GM11168 (cell line): ENCODE data around the gene PRKD1.
"Not testable (repeated sequence)": the region's sequence is repeated elsewhere in the genome, so short reads cannot be mapped to it uniquely, and the experiment has no call there.

Source experiments
- in situ Hi-C: fragments of 300-500 bp; cut with MboI; formaldehyde crosslinking; loops from one replicate; pipeline ENCODE4 v1.12.0; 2022; ENCODE audit warnings: low sequenced_read_pairs; ENCODE audit not compliant: unreplicated experiment

Gene PRKD1

DNA sequence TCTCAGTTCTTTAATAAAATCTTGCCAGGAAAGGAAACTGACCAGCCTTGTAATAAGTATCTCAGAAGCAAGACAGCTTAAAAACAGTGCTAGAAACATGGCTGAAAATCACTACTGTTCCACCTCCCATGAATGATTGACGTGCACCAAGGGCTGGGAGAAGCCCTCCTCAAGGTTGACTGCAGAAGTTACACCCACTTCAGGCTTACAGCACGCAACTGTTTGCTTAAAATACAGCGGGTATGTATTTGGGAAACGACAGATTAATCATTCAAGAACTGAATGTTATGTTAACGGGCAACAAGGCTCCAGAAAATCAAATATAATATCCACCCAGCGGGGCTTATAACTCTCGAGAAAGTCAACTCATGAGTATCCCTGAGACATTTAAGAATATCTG lies 22.1 kb downstream of the PRKD1 start:
- in situ Hi-C loops, result no loop called here

DNA sequence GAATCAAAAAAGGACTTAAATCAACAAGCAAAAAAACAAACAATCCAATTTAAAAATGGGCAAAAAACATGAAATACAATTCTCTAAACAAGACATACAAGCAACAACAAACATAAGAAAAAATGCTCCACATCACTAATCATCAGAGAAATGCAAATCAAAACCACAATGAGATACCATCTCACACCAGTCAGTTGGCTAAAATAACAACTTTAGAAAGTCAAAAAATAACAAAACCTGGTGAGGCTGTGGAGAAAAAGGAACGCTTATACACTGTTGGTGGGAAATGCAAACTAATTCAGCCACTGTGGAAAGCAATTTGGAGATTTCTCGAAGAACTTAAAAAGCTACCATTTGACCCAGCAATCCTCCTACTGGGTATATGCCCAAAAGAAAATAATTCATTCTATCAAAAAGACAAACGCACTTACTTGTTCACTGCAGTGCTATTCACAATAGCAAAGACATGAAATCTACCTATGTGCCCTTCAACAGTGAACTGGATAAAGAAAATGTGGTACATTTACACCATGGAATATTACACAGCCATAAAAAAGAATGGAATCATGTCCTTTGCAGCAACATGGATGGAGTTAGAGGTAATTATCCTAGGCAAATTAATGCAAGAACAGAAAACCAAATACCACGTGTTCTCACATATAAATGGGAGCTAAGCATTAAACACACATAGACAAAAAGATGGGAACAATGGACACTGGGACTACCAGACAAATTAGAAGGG lies 26.9 kb downstream of the PRKD1 start:
- in situ Hi-C loops, result no loop called here

DNA sequence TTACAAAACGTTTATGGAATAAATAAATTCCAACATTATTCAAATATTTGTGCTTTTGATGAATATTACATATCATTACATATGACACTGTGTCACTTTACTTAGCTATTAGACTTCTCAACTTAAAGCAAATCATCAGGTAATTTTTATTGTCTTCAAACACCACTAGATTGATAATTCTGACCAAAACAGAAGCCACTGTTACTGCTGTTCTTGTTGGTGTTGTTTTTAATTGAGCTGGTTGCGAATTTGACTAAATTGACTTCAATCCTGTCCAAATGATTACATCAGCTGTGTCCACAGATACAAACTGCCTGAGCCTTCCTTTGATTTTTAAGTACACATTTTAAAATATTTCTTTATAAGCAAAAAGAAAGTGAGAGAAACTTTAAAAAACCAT lies 29.2 kb downstream of the PRKD1 start:
- in situ Hi-C loops, result no loop called here

DNA sequence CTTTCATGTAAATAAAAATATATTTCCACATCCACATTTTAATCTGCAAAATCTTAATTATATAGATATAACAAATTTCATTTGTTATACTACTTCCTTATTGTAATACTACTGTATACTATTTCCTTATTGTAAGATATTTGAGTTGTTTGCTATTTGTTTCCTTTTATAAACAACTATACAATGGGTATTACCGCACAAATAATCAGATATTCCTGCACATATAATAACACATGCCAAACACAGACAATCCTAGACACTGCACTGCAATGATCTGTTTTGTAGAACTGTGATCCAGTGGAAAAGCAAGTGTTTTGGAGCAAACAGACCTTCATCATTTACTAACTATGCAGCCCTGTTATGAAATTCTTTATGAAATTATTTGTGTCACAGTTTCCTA lies 30.5 kb downstream of the PRKD1 start:
- in situ Hi-C loops, result no loop called here

DNA sequence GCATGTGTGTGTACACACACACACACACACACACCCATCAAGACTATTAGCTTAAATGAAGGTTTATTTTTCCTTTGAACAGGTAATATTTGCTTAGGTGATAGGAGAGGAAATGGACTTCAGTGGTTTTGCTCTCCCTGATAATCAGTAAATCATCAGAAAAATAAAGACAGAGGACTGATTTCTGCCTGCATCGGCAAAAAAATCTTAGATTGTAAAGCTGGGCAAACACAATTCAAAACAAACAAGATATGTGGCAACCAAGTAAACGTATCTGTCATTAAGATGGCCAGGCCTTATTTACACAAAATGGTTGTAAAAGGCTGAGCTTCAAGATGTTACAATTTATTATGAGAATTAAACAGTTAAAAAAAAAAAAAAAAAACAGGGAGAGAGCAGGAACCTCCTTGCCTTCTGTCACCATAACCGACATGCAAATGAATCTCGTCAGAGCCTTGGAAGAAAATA lies 31.3 kb downstream of the PRKD1 start:
- in situ Hi-C loops, result no loop called here

DNA sequence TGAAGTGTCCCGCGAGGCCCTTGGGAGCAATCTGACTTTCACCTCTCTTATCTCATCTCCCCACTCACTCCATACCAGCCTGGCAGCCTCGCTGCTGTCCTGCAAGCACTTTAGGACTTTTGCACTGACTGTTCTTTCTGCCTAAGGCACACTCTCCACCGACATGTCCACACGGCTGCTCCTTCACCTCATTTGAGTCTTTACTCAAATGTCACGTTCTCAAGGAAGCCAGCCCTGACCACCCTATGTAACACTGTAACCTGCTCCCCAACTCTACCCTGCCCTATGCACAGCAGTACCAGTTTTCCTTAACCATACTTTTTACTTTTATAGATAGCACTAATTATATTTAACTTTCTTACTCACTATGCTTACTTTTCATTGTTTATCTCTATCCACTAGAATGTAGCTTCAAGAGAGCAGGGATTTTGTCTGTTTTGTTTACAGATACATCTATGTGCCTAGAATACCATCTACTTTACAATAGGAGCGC lies 32.0 kb downstream of the PRKD1 start:
- in situ Hi-C loops, result no loop called here

DNA sequence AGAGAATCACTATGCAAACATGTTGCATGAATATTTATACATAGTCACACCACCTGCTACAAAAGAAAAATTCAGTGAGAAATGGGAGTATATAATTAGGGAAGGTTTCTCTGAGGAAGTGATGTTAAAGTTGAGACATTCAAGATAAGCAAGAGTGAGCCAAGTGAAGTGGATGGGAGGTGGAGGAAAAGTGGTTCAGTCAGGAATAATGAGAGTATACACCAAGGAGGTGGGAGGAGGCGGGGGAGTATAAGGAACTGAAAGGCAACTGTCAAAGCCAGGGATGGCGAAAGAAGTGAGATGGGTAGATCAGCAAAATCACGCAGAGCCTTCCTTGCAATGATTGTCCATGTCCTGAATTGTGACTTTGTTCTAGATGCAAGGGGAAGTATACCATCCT lies 33.7 kb downstream of the PRKD1 start:
- in situ Hi-C loops, result no loop called here

DNA sequence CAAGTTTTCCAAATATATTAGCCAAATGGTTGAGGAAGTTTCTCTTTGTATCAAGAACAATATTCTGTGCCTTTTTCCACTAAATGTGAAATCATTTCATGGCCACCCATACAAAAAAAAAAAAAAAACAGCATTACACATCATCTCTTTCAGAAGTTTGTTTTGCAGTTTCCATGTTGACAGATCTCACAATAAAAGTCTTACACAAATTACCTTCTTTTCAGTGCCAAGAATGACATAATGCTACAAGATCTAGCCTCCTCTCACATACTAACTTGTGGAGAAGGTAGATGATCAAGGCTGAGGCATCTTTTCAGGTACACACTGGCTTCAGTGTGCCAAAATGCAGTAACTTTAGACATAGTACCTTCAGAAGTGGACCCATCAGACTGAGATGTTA lies 35.3 kb downstream of the PRKD1 start:
- in situ Hi-C loops, result no loop called here

DNA sequence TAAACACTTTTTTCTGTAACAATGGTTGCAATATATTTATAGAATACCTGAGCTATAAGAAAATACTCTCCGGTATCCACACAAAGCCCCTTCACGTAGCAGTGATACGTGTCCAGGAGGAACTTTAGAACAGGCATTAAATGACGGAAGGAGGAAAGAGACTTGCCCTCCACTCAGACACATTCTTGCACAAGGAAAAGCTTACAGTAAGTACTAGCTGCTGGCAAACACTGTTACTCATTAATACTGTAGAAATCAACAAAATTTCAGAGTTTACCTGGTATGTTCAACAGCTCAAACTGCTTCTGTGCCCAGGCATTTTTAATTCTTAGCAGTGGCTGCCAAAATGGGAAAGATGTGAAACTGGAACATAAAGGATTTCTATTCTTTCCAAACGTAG lies 41.7 kb downstream of the PRKD1 start:
- in situ Hi-C loops, result no loop called here

DNA sequence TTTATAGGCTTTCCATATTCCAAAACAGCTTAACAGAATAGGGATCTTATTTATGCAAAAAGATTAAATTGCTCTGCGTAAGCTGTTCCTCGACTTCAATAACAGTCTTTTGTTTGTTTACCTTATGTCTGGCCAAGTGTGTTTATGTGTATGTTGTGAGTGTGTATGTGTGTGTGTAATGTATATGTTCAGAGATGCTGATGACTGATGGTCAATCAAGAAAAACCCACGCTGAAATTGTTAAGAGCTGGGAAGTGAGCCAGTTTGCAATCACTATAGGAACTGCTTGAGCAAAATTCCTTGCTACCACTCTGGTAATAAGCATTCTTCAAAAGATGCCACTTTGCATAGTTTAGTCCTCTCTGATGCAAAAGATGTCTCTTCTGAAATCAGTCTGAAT lies 59.6 kb downstream of the PRKD1 start:
- in situ Hi-C loops, result loop anchor here (5.0 kb wide), 1 partner anchor 94 kb away; no protein-coding TSS in a partner anchor

DNA sequence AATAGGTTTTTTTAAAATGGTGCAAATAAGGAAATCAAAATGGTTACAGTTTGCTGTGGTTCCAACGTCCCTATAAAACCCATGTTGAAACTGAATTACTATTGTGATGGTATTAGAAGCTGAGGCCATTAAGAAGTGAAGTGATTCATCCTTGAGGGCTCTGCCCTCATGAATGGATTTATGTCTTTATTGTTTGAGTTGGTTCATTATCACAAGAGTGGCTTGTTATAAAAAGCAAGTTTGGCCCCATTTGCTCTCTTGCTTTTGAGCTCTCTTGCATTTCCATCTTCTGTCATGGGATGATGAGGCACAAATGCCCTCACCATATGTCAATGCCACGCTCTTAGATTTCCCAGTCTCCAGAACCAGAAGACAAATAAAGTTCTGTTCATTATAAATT lies 62.3 kb downstream of the PRKD1 start:
- in situ Hi-C loops, result loop anchor here (5.0 kb wide), 1 partner anchor 97 kb away; no protein-coding TSS in a partner anchor

DNA sequence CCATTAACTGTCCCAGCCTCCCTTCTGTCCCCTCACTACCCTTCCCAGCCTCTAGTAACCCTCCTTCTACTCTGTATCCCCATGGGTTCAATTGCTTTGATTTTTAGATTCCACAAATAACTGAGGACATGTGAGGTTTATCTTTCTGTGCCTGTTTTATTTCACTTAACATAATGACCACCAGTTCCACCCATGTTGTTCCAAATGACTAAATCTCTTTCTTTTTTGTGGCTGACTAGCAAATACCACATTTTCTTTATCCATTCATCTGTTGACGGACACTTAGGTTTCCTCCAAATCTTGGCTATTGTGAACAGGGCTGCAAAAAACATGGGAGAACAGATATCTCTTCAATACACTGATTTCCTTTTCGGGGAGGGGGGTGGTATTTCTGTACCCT lies 65.7 kb downstream of the PRKD1 start:
- in situ Hi-C loops, result no loop called here

DNA sequence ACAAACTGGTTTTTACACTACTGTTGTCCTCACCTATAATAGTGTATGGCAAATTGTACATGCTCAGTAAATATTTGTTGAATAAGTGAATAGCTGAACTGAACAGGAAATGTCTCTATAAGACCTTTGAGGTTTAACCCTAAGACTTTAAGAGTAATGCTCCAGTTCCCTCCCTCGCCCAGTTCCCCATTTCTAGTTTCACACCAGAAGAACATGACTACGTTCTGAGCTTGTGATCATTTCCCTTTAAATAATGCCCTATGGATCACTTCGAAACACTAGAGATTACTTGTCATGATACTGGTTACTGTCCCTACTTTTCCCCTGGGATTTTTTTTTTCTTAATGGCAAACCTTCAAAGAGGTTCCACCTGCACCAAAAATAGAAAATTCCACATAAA lies 69.3 kb downstream of the PRKD1 start:
- in situ Hi-C loops, result no loop called here

DNA sequence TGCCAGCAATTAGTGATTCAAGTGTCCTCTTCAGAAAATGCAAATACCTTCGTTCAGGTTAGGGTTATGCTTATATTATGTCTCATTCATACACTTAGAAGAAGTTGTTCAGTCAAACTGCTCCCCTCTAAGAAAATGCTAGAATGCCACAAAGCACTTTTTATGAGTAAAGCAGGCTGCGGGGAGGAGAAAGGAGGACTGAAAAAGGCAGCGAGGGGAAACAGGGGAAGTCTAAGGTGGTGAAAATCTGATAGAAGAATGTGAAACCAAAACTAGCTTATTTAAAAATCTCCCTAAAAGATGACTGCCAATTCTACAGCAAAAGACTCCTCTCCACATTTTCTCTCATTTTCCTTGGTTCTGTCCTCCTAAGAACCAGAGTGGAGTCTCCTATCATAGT lies 70.1 kb downstream of the PRKD1 start:
- in situ Hi-C loops, result no loop called here

DNA sequence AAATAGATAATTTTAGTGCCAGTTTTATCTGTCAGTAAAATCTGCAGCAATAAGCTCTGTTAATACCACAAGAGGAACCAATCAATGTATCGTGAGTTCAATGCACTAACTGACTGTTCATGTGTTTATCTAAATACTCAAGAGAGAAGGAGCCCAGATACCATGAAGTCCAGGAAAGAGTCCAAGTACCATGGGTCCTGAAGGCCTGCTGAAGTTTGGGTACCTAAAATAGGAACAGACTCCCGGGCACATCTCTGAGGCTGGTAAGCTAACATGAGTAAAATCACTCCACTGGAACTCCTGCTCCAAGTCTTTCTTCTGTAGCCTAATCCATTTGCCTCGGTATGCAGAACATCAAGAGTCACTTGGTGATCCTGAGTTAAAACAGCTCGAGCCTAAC lies 71.1 kb downstream of the PRKD1 start:
- in situ Hi-C loops, result no loop called here

DNA sequence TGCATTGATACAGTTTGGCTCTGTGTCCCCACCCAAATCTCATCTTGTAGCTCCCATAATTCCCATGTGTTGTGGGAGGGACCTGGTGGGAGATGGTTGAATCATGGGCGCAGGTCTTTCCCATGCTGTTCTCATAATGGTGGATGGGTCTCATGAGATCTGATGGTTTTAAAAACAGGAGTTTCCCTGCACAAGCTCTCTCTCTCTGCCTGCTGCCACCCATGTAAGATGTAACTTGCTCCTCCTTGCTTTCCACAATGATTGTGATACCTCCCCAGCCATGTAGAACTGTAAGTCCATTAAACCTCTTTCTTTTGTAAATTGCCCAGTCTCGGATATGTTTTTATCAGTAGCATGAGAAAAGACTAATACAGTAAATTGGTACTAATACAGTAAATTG lies 74.0 kb downstream of the PRKD1 start:
- in situ Hi-C loops, result not testable (repeated sequence)

DNA sequence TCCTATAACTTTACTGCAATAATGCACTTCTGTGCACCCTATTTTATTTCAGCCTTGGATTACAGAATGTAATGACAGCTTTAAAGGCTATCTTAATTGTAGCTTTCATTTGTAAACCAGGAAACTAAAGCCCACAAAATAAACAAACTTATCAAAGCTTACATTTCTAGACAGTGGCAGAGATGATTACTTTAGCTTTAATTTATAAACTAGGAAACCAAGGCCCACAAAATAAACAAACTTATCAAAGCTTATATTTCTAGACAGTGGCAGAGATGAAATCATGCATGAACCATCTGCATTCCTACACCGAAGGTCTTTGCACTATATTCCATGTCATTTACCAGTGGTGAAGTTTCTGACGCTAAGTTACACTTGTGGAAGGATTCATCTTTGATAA lies 74.4 kb downstream of the PRKD1 start:
- in situ Hi-C loops, result no loop called here

DNA sequence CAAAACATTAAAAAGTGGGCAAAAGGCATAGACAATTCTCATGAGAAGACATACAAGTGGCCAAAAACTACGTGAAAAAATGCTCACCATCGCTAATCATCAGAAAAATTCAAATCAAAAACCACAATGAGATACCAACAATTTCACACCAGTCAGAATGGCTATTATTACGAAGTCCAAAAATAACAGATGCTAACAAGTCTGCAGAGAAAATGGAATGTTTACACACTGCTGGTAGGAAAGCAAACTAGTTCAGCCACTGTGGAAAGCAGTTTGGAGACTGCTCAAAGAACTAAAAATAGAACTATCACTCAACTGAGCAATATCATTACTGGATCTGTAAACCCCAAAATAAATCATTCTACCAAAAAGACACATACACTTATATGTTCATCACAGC lies 76.2 kb downstream of the PRKD1 start:
- in situ Hi-C loops, result no loop called here

DNA sequence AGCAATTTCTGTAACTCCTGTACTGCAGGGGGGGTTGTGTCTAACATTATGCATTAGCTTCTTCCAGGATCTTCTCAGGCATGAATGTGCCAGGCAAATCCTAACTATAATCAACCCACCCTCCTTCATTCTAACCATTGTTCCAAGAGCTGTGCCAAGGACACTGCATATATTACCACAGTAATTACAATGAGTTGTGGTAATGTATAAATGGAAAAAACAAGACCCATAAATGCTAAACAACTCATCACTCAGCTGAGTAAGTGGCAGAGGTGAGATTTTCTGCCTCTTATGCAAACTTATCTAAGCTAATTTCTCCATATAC lies 80.6 kb downstream of the PRKD1 start:
- in situ Hi-C loops, result no loop called here

DNA sequence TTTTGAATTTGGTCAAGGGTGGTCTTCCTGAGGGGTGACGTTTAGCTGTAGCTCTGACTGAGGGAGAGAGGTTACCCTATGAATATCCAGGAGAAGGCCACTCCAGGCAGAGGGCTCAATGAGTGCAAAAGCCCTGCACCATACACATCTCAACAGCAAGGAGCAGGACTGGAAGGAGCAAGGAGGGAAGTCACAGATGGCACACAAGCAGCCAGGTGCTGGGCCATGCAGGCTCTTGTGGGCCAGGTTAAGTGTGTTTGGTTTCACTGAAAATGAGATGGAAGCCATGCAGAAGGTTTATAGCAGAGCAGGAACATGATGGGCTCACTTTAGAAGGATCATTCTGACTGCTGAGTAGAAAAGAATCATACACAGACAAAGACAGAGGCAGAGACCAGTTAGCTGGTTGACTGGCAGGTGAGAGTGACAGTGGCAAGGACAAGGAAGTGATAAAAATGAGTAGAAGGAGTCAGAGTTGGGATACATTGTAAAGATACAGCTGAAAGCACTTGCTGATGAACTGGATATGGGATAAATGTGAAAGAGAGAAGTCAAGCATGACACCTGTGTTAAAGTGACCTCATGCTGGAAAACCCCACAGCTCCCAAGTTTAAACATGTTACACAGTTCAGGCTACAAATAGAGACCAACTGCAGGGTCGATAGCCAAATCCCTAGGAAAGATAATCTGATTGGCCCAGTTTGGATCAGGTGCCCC lies 81.2 kb downstream of the PRKD1 start:
- in situ Hi-C loops, result no loop called here

DNA sequence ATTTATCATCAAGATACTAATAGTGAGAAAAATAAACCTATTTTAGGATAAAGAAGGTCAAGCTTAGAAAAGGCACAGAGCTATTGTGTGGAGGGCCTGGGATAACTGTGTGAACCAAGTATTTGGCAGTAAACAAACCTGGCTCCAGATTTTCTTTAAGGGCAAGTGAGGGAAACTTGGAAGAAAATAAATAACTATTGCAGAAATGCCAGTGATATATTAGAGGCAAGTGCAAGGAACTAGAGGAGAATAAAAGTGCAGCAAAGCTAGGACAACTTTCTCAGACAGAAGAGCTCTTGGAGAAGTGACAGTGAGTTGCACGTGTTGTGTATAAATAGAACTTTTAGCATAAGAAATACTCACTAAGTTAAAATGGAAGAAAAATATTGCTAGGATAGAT lies 83.7 kb downstream of the PRKD1 start:
- in situ Hi-C loops, result no loop called here

DNA sequence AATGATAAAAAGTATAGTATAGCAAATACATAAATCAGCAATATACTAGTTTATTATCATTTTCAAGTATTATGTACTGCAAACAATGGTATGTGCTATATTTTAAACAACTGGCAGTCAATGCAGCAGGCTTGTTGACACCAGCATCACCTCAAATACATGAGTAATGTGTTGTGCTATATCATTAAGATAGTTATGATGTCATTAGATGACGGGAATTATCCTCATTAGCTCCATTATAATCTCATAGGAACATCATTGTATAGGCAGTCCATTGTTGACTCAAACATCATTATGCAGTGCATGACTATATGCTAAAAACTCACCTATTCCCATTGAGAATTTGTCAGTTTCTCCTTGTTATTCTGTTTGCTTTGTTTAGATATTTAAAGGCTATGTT lies 85.4 kb downstream of the PRKD1 start:
- in situ Hi-C loops, result no loop called here
